Skeletal muscle tissue (tissue), 4 donors: ENCODE measurements around the gene PTPRT. TPM values are rescaled to one million over a fixed set of nuclear protein-coding genes. Genes with fewer than 3 reads are reported as not detected.
A peak's percentile ranks its signal among the peaks of the same experiment; 100 is the strongest.

Experiments
- H3K27ac ChIP-seq: one replicate; pipeline ENCODE4 v1.7.0; 2013; ENCODE audit warnings: mild to moderate bottlenecking, low read depth, low read length, inconsistent platforms
- H3K27me3 ChIP-seq, 3 donors: one replicate each; pipeline ENCODE4 v1.7.0; 2013; ENCODE audit warnings: low read length in 3 of 3; ENCODE audit not compliant: control insufficient read depth in 3 of 3, insufficient read depth in 3 of 3
- H3K36me3 ChIP-seq, 3 donors: one replicate each; pipeline ENCODE4 v1.7.0; 2013; ENCODE audit warnings: low read length in 3 of 3; ENCODE audit not compliant: control insufficient read depth in 3 of 3, insufficient read depth in 3 of 3
- H3K4me1 ChIP-seq, 3 donors: one replicate each; pipeline ENCODE4 v1.7.0; 2013; ENCODE audit warnings: low read length in 3 of 3, mild to moderate bottlenecking in 3 of 3; ENCODE audit not compliant: control insufficient read depth in 3 of 3, insufficient read depth in 3 of 3
- H3K4me3 ChIP-seq, 3 donors: one replicate each; pipeline ENCODE4 v1.7.0; 2013; ENCODE audit warnings: low read length in 3 of 3
- H3K9ac ChIP-seq, 3 donors: one replicate each; pipeline ENCODE4 v1.7.0; 2013; ENCODE audit warnings: low read length in 3 of 3, mild to moderate bottlenecking in 3 of 3, moderate library complexity in 2 of 3, low read depth in 1 of 3
- H3K9me3 ChIP-seq, 3 donors: one replicate each; pipeline ENCODE4 v1.7.0; 2013; ENCODE audit warnings: low read length in 3 of 3; ENCODE audit not compliant: control insufficient read depth in 3 of 3
- total RNA-seq: library from RNA; depleted of rRNA; stranded (reverse); fragments of >200 nt; gene quantifications from one replicate; pipeline ENCODE4 v1.2.3, GENCODE V29; 2014
- donor health status: Osteomylitis.

PTPRT gene
- total RNA-seq, 1 donor from 2014 or later, result 1.0 TPM

GRCh38 chr20:42366626-42367025 lies 823.1 kb downstream of the PTPRT start:
- no peak overlapping the region for H3K27ac ChIP-seq
- H3K9me3 ChIP-seq, result no peaks in the 10 kb centered on the region
- H3K36me3 ChIP-seq, result no peaks in the 10 kb centered on the region
- H3K4me1 ChIP-seq, result no peaks in the 10 kb centered on the region
- no peak overlapping the region for H3K4me3 ChIP-seq
- peaks cover 0 to 3% (median 0%) of the 10 kb centered on the region in 3 donors for H3K27me3 ChIP-seq
- H3K9ac ChIP-seq, result no peak overlapping the region

GRCh38 chr20:42364446-42364845 lies 825.3 kb downstream of the PTPRT start:
- Histone ChIP-seq H3K27me3 (peaks cover 0 to 3% (median 0%) of the 10 kb centered on the region in 3 donors), H3K9ac (no peak overlapping the region), H3K9me3 (no peaks in the 10 kb centered on the region), H3K4me3 (no peak overlapping the region), H3K27ac (no peak overlapping the region), H3K4me1 (no peaks in the 10 kb centered on the region), H3K36me3 (no peaks in the 10 kb centered on the region)

- H3K9me3 ChIP-seq, result no peaks in the 10 kb centered on the region
Observed at GRCh38 chr20:42361402-42361970, 828.2 kb downstream of the PTPRT start.

GRCh38 chr20:42360621-42361020 lies 829.1 kb downstream of the PTPRT start:
- Histone ChIP-seq H3K9ac (no peak overlapping the region), H3K4me1 (no peaks in the 10 kb centered on the region), H3K4me3 (no peak overlapping the region), H3K27me3 (no peaks in the 10 kb centered on the region), H3K36me3 (no peaks in the 10 kb centered on the region), H3K9me3 (no peaks in the 10 kb centered on the region), H3K27ac (no peak overlapping the region)

More at GRCh38 chr20:42361402-42361970, 828.2 kb downstream of the PTPRT start:
- Histone ChIP-seq H3K27ac (no peak overlapping the region), H3K9ac (no peak overlapping the region), H3K36me3 (no peaks in the 10 kb centered on the region), H3K27me3 (peaks cover 0 to 3% (median 0%) of the 10 kb centered on the region in 3 donors), H3K4me3 (no peak overlapping the region), H3K4me1 (no peaks in the 10 kb centered on the region)

GRCh38 chr20:42359617-42360016 lies 830.1 kb downstream of the PTPRT start:
- H3K4me1 ChIP-seq, result no peaks in the 10 kb centered on the region
- no peak overlapping the region for H3K4me3 ChIP-seq
- H3K36me3 ChIP-seq, result no peaks in the 10 kb centered on the region
- no peak overlapping the region for H3K9ac ChIP-seq
- no peak overlapping the region for H3K27ac ChIP-seq
- no peaks in the 10 kb centered on the region for H3K9me3 ChIP-seq
- no peaks in the 10 kb centered on the region for H3K27me3 ChIP-seq

- no peak overlapping the region for H3K4me3 ChIP-seq
- H3K4me1 ChIP-seq, result no peaks in the 10 kb centered on the region
- H3K9ac ChIP-seq, result no peak overlapping the region
- H3K9me3 ChIP-seq, result no peaks in the 10 kb centered on the region
- no peaks in the 10 kb centered on the region for H3K36me3 ChIP-seq
- H3K27ac ChIP-seq, result no peak overlapping the region
- no peaks in the 10 kb centered on the region for H3K27me3 ChIP-seq
Observed at GRCh38 chr20:42352096-42352495, 837.6 kb downstream of the PTPRT start.

GRCh38 chr20:42350521-42350920 lies 839.2 kb downstream of the PTPRT start:
- Histone ChIP-seq H3K9ac (no peak overlapping the region), H3K27ac (no peak overlapping the region), H3K9me3 (no peaks in the 10 kb centered on the region), H3K4me3 (no peak overlapping the region), H3K36me3 (no peaks in the 10 kb centered on the region), H3K4me1 (no peaks in the 10 kb centered on the region), H3K27me3 (no peaks in the 10 kb centered on the region)

GRCh38 chr20:42346189-42347170 lies 843.2 kb downstream of the PTPRT start:
- H3K4me1 ChIP-seq, result no peaks in the 10 kb centered on the region
- no peaks in the 10 kb centered on the region for H3K9me3 ChIP-seq
- H3K4me3 ChIP-seq, result no peak overlapping the region
- H3K9ac ChIP-seq, result no peak overlapping the region
- H3K36me3 ChIP-seq, result no peaks in the 10 kb centered on the region
- no peaks in the 10 kb centered on the region for H3K27me3 ChIP-seq
- no peak overlapping the region for H3K27ac ChIP-seq

- no peaks in the 10 kb centered on the region for H3K36me3 ChIP-seq
- H3K9me3 ChIP-seq, result no peaks in the 10 kb centered on the region
- H3K9ac ChIP-seq, result no peak overlapping the region
- no peak overlapping the region for H3K27ac ChIP-seq
- H3K27me3 ChIP-seq, result no peaks in the 10 kb centered on the region
- H3K4me3 ChIP-seq, result no peak overlapping the region
- H3K4me1 ChIP-seq, result peaks cover 0 to 14% (median 3%) of the 10 kb centered on the region in 3 donors
Observed at GRCh38 chr20:42341654-42342053, 848.1 kb downstream of the PTPRT start.

- no peak overlapping the region for H3K9ac ChIP-seq
- H3K36me3 ChIP-seq, result no peaks in the 10 kb centered on the region
- H3K4me1 ChIP-seq, result peaks cover 0 to 14% (median 3%) of the 10 kb centered on the region in 3 donors
- no peaks in the 10 kb centered on the region for H3K27me3 ChIP-seq
- H3K4me3 ChIP-seq, result peak overlapping the region in 1 of 3 donors; percentile 17
- H3K9me3 ChIP-seq, result no peaks in the 10 kb centered on the region
- no peak overlapping the region for H3K27ac ChIP-seq
Observed at GRCh38 chr20:42340368-42340767, 849.3 kb downstream of the PTPRT start.
